MM.1S (cell line): ENCODE data around the gene G2E3.

ENCODE experiments used
- DNase-seq: peaks from one replicate; pipeline ENCODE4 v3.0.0-alpha.2; 2015
- H2AFZ ChIP-seq: fragments of 300-600 bp; sonication (generic); 2 replicates; pipeline ENCODE4 v1.6.0; 2016; ENCODE audit warnings: antibody characterized with exemption, low read length
- H3F3A ChIP-seq: fragments of 300-600 bp; sonication (generic); 2 replicates; pipeline ENCODE4 v1.6.1; 2016; ENCODE audit warnings: mild to moderate bottlenecking, antibody characterized with exemption, low read length, moderate library complexity, mixed read lengths; ENCODE audit not compliant: insufficient read depth
- H3K27ac ChIP-seq: fragments of 300-600 bp; sonication (generic); 2 replicates; pipeline ENCODE4 v1.5.1; 2016; ENCODE audit warnings: mild to moderate bottlenecking, low read length
- H3K27me3 ChIP-seq: fragments of 300-600 bp; sonication (generic); replicated peaks from 2 replicates; pipeline ENCODE4 v1.6.0; 2016; ENCODE audit warnings: low read length; ENCODE audit not compliant: insufficient read depth
- H3K36me3 ChIP-seq: fragments of 300-600 bp; sonication (generic); replicated peaks from 2 replicates; pipeline ENCODE4 v1.6.1; 2016; ENCODE audit warnings: mild to moderate bottlenecking, low read length, mixed read lengths; ENCODE audit not compliant: insufficient read depth
- H3K4me1 ChIP-seq: fragments of 300-600 bp; sonication (generic); 2 replicates; pipeline ENCODE4 v1.6.1; 2016; ENCODE audit warnings: low read length, mixed read lengths
- H3K4me2 ChIP-seq: fragments of 300-600 bp; sonication (generic); 2 replicates; pipeline ENCODE4 v1.6.0; 2016; ENCODE audit warnings: low read depth, low read length
- H3K4me3 ChIP-seq: fragments of 300-600 bp; sonication (generic); 2 replicates; pipeline ENCODE4 v1.5.1; 2016; ENCODE audit warnings: low read length, mixed read lengths
- H3K79me2 ChIP-seq: fragments of 300-600 bp; sonication (generic); 2 replicates; pipeline ENCODE4 v1.6.1; 2016; ENCODE audit warnings: mixed run types, low read length, mixed read lengths
- H3K9ac ChIP-seq: fragments of 300-600 bp; sonication (generic); 2 replicates; pipeline ENCODE4 v1.6.1; 2016; ENCODE audit warnings: low read length, mixed read lengths
- H3K9me2 ChIP-seq: fragments of 300-600 bp; sonication (generic); replicated peaks from 2 replicates; pipeline ENCODE4 v1.6.1; 2016; ENCODE audit warnings: mild to moderate bottlenecking, low read length, mixed read lengths; ENCODE audit not compliant: insufficient read depth
- H3K9me3 ChIP-seq: fragments of 300-600 bp; sonication (generic); replicated peaks from 2 replicates; pipeline ENCODE4 v1.6.1; 2016; ENCODE audit warnings: mild to moderate bottlenecking, low read length, mixed read lengths; ENCODE audit not compliant: insufficient read depth
- H4K20me1 ChIP-seq: fragments of 300-600 bp; sonication (generic); 2 replicates; pipeline ENCODE4 v1.6.1; 2016; ENCODE audit warnings: mild to moderate bottlenecking, low read length, moderate library complexity, mixed read lengths; ENCODE audit not compliant: insufficient read depth
- CTCF ChIP-seq: fragments of 300-600 bp; sonication (generic); IDR thresholded peaks from 2 replicates; pipeline ENCODE4 v1.5.1; 2016; ENCODE audit warnings: antibody characterized with exemption, low read length, mixed read lengths
- EZH2 ChIP-seq: fragments of 300-600 bp; sonication (generic); optimal IDR thresholded peaks from 2 replicates; pipeline ENCODE3; 2017; ENCODE audit warnings: low read depth, mild to moderate bottlenecking, antibody characterized with exemption, low read length, mixed read lengths
- EZH2phosphoT487 ChIP-seq: fragments of 300-600 bp; sonication (generic); IDR thresholded peaks from 2 replicates; pipeline ENCODE4 v1.6.1; 2018; ENCODE audit warnings: antibody characterized with exemption, low read length

The G2E3 gene

GRCh38 chr14:30645600-30645999 is 86.6 kb downstream of the G2E3 start:
- 0 out of 2 replicates have a peak, but pooled peaks cover 3% of the 10 kb centered on the region for H3K4me1 ChIP-seq
- no peak for TF ChIP-seq EZH2phosphoT487
- no peak for TF ChIP-seq CTCF
- H3K27me3 ChIP-seq = no peaks in the 10 kb centered on the region
- no peak overlapping the region for H2AFZ ChIP-seq
- no peaks in the 10 kb centered on the region for H3K9me2 ChIP-seq
- peaks cover 4% of the 10 kb centered on the region; the same call in 1 of the 2 replicates for H3K79me2 ChIP-seq
- H3K4me3 ChIP-seq = no peak overlapping the region
- DNase-seq = no peak
- H3F3A ChIP-seq = peaks cover 12% of the 10 kb centered on the region
- H3K27ac ChIP-seq = no peak overlapping the region
- H3K4me2 ChIP-seq = no peak overlapping the region
- H4K20me1 ChIP-seq = no peaks in the 10 kb centered on the region
- no peaks in the 10 kb centered on the region for H3K36me3 ChIP-seq
- H3K9ac ChIP-seq = no peak overlapping the region
- no peaks in the 10 kb centered on the region for H3K9me3 ChIP-seq

- Histone ChIP-seq H3K27me3 (no peaks in the 10 kb centered on the region), H3K79me2 (peaks cover 4% of the 10 kb centered on the region; the same call in 1 of the 2 replicates)
Measured at GRCh38 chr14:30648471-30648870, 89.5 kb downstream of the G2E3 start.

DNA sequence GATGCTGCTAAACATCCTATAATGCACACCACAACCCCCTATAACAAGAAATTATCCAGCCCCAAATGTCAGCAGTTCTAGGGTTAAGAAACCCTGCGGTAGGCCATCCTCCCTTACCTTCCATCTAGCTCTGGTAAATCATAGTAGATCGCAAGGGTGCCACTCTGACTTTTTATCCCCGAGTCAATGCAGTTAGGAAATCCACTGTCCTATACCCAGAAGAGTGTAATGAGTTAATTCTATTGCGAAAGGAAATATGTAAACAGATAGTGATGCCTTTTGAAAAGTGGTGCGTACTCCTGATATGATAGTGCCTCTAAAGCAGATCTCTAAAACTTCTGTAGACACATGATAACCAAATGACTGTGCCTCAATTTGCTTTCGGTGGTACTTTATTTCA is 93.0 kb downstream of the G2E3 start:
- H3K9me3 ChIP-seq = no peaks in the 10 kb centered on the region
- H3K27me3 ChIP-seq = no peaks in the 10 kb centered on the region
- peaks cover 1% of the 10 kb centered on the region; the same call in 1 of the 2 replicates for H3K79me2 ChIP-seq
- H2AFZ ChIP-seq = no peak overlapping the region
- H3K9me2 ChIP-seq = no peaks in the 10 kb centered on the region
- no peak for DNase-seq
- 0 out of 2 replicates have a peak, but pooled peaks cover 3% of the 10 kb centered on the region for H3K4me1 ChIP-seq
- H3K9ac ChIP-seq = no peak overlapping the region
- H3K27ac ChIP-seq = no peak overlapping the region
- no peak overlapping the region for H3K4me3 ChIP-seq
- no peaks in the 10 kb centered on the region for H4K20me1 ChIP-seq
- no peak overlapping the region for H3K4me2 ChIP-seq
- no peaks in the 10 kb centered on the region for H3K36me3 ChIP-seq
- H3F3A ChIP-seq = peaks cover 12% of the 10 kb centered on the region
- TF ChIP-seq CTCF (no peak), EZH2 (no peak), EZH2phosphoT487 (no peak)

More at GRCh38 chr14:30648471-30648870, 89.5 kb downstream of the G2E3 start:
- H4K20me1 ChIP-seq = no peaks in the 10 kb centered on the region
- no peaks in the 10 kb centered on the region for H3K9me2 ChIP-seq
- H3K27ac ChIP-seq = peak overlapping the region; percentile 80; the same call in 1 of the 2 replicates
- no peaks in the 10 kb centered on the region for H3K9me3 ChIP-seq
- H3K4me2 ChIP-seq = peak overlapping the region; percentile 54; the same call in 1 of the 2 replicates
- H3K4me1 ChIP-seq = 0 out of 2 replicates have a peak, but pooled peaks cover 3% of the 10 kb centered on the region
- TF ChIP-seq EZH2phosphoT487 = no peak
- H3K9ac ChIP-seq = peak overlapping the region; percentile 55; the same call in 1 of the 2 replicates
- peak; percentile 85 for DNase-seq
- H2AFZ ChIP-seq = no peak overlapping the region
- H3K4me3 ChIP-seq = no peak overlapping the region
- peaks cover 12% of the 10 kb centered on the region for H3F3A ChIP-seq
- H3K36me3 ChIP-seq = no peaks in the 10 kb centered on the region

GRCh38 chr14:30655124-30655523 is 96.2 kb downstream of the G2E3 start:
- Histone ChIP-seq H3K27ac (no peak overlapping the region), H3K9ac (no peak overlapping the region), H3K4me1 (no peaks in the 10 kb centered on the region), H3K79me2 (no peaks in the 10 kb centered on the region), H4K20me1 (no peaks in the 10 kb centered on the region), H3K27me3 (no peaks in the 10 kb centered on the region), H2AFZ (no peak overlapping the region), H3K4me3 (no peak overlapping the region), H3K9me2 (no peaks in the 10 kb centered on the region), H3K9me3 (no peaks in the 10 kb centered on the region), H3K36me3 (no peaks in the 10 kb centered on the region), H3F3A (no peaks in the 10 kb centered on the region), H3K4me2 (no peak overlapping the region)
- TF ChIP-seq CTCF (no peak), EZH2 (no peak), EZH2phosphoT487 (no peak)
- DNase-seq = no peak
